ENCODE results near the gene LCE2B.

LCE2B gene

GRCh38 chr1:152735648-152736047, 49.7 kb downstream of the LCE2B start:
- DNase-seq: no peak

Data from hypothalamus (tissue), 51 donors.